H1 (cell line): ENCODE measurements around the gene KRTAP17-1. TPM values are rescaled to one million over a fixed set of nuclear protein-coding genes. Genes with fewer than 3 reads are reported as not detected.

Experiments
- BCL11A ChIP-seq, 2 experiments: IDR thresholded peaks; one replicate each; pipeline ENCODE4 v1.6.1; 2011; ENCODE audit warnings: low read depth in 2 of 2, low read length in 2 of 2, mild to moderate bottlenecking in 2 of 2
- GABPA ChIP-seq: IDR thresholded peaks from 2 replicates; pipeline ENCODE4 v1.6.1; 2011; ENCODE audit warnings: mild to moderate bottlenecking, low read length, moderate library complexity, borderline replicate concordance; ENCODE audit not compliant: insufficient read depth
- JUN ChIP-seq: IDR thresholded peaks from 2 replicates; pipeline ENCODE4 v1.6.1; 2011; ENCODE audit warnings: low read depth, mild to moderate bottlenecking, improper control_type of control experiment, low read length
- MAFK ChIP-seq: IDR thresholded peaks from 2 replicates; pipeline ENCODE4 v1.6.1; 2012; ENCODE audit warnings: low read depth, mild to moderate bottlenecking, improper control_type of control experiment, low read length
- POLR2A ChIP-seq, 2 experiments: IDR thresholded peaks; 1 replicate in 1 of 2; 2 replicates in 1 of 2; pipeline ENCODE4 v1.6.1; 2011; ENCODE audit warnings: low read depth in 2 of 2, low read length in 2 of 2, mild to moderate bottlenecking in 2 of 2; ENCODE audit errors: control extremely low read depth in 1 of 2
- RAD21 ChIP-seq, 2 experiments: IDR thresholded peaks in 1 of 2; conservative IDR thresholded peaks in 1 of 2; 2 replicates each; pipeline ENCODE4 v1.6.1; 2011; ENCODE audit warnings: low read depth in 2 of 2, low read length in 2 of 2, improper control_type of control experiment in 1 of 2, inconsistent platforms in 1 of 2, mild to moderate bottlenecking in 1 of 2, moderate library complexity in 1 of 2
- SAP30 ChIP-seq: fragments of 300-600 bp; sonication (generic); IDR thresholded peaks from 2 replicates; pipeline ENCODE4 v1.7.1; 2012; ENCODE audit warnings: low read length, moderate library complexity, mild to moderate bottlenecking, inconsistent platforms; ENCODE audit not compliant: insufficient read depth, insufficient replicate concordance
- TCF12 ChIP-seq: IDR thresholded peaks from 2 replicates; pipeline ENCODE4 v1.6.1; 2011; ENCODE audit warnings: low read depth, mild to moderate bottlenecking, low read length
- YY1 ChIP-seq: IDR thresholded peaks from 2 replicates; pipeline ENCODE4 v1.6.1; 2011; ENCODE audit warnings: low read depth, mild to moderate bottlenecking, low read length
- ZNF274 ChIP-seq: IDR thresholded peaks from 2 replicates; pipeline ENCODE4 v1.7.0; 2012; ENCODE audit warnings: low read length, borderline replicate concordance; ENCODE audit errors: extremely low read depth
- polyA plus RNA-seq, 7 experiments: library from polyadenylated mRNA; depleted of rRNA in 3 of 7; stranded (reverse) in 5 of 7; unstranded in 2 of 7; fragments of >200 nt in 5 of 7; fragments of 200-250 nt in 2 of 7; gene quantifications; 1 replicate in 5 of 7; 2 replicates in 1 of 7; 4 replicates in 1 of 7; pipeline versions ENCODE4 v1.2.1 to v1.2.3, GENCODE V29; 2011 to 2013; ENCODE audit warnings: missing spikeins in 2 of 7, mixed read lengths in 2 of 7
- total RNA-seq: library from RNA; stranded (reverse); fragmentation: NEBNext Ultra II Directional; extraction: Animal tissue kit (Norgen Biotek cat#: 25700); gene quantifications from 2 replicates; pipeline ENCODE4 v1.2.1, GENCODE V29; 2021
- TF ChIP-seq, protein P1 (sequence below): fragments of 300-600 bp; sonication (generic); IDR thresholded peaks from 2 replicates; pipeline ENCODE4 v1.7.1; 2012; ENCODE audit warnings: low read length, moderate library complexity, mild to moderate bottlenecking, inconsistent platforms; ENCODE audit not compliant: insufficient replicate concordance

KRTAP17-1 gene
- total and polyA plus RNA-seq, 2 of the 8 experiments (the other 6 are each of a cell fraction or from before 2014, with no cell fraction given), result not detected

DNA sequence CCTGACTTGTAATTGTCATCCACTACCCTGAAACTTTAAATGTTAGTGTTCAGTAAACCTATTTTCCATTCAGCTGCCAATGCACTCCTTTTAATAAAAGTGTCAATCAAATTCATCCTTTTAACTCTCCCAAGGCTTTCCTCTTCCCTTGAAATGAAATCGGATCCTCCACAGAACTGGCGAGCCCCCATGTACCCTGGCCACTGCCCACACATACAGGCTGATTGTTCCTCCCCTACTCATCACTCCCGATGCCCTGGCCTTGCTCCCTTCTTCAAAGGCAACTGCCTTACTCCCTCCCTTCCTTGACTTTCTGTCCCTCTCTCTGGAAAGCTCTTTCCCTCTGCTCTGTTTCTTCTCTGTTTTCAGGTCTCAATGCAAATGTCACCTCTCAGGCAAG lies 27.5 kb upstream of the KRTAP17-1 start (continued):
- TF ChIP-seq, protein P1, sequence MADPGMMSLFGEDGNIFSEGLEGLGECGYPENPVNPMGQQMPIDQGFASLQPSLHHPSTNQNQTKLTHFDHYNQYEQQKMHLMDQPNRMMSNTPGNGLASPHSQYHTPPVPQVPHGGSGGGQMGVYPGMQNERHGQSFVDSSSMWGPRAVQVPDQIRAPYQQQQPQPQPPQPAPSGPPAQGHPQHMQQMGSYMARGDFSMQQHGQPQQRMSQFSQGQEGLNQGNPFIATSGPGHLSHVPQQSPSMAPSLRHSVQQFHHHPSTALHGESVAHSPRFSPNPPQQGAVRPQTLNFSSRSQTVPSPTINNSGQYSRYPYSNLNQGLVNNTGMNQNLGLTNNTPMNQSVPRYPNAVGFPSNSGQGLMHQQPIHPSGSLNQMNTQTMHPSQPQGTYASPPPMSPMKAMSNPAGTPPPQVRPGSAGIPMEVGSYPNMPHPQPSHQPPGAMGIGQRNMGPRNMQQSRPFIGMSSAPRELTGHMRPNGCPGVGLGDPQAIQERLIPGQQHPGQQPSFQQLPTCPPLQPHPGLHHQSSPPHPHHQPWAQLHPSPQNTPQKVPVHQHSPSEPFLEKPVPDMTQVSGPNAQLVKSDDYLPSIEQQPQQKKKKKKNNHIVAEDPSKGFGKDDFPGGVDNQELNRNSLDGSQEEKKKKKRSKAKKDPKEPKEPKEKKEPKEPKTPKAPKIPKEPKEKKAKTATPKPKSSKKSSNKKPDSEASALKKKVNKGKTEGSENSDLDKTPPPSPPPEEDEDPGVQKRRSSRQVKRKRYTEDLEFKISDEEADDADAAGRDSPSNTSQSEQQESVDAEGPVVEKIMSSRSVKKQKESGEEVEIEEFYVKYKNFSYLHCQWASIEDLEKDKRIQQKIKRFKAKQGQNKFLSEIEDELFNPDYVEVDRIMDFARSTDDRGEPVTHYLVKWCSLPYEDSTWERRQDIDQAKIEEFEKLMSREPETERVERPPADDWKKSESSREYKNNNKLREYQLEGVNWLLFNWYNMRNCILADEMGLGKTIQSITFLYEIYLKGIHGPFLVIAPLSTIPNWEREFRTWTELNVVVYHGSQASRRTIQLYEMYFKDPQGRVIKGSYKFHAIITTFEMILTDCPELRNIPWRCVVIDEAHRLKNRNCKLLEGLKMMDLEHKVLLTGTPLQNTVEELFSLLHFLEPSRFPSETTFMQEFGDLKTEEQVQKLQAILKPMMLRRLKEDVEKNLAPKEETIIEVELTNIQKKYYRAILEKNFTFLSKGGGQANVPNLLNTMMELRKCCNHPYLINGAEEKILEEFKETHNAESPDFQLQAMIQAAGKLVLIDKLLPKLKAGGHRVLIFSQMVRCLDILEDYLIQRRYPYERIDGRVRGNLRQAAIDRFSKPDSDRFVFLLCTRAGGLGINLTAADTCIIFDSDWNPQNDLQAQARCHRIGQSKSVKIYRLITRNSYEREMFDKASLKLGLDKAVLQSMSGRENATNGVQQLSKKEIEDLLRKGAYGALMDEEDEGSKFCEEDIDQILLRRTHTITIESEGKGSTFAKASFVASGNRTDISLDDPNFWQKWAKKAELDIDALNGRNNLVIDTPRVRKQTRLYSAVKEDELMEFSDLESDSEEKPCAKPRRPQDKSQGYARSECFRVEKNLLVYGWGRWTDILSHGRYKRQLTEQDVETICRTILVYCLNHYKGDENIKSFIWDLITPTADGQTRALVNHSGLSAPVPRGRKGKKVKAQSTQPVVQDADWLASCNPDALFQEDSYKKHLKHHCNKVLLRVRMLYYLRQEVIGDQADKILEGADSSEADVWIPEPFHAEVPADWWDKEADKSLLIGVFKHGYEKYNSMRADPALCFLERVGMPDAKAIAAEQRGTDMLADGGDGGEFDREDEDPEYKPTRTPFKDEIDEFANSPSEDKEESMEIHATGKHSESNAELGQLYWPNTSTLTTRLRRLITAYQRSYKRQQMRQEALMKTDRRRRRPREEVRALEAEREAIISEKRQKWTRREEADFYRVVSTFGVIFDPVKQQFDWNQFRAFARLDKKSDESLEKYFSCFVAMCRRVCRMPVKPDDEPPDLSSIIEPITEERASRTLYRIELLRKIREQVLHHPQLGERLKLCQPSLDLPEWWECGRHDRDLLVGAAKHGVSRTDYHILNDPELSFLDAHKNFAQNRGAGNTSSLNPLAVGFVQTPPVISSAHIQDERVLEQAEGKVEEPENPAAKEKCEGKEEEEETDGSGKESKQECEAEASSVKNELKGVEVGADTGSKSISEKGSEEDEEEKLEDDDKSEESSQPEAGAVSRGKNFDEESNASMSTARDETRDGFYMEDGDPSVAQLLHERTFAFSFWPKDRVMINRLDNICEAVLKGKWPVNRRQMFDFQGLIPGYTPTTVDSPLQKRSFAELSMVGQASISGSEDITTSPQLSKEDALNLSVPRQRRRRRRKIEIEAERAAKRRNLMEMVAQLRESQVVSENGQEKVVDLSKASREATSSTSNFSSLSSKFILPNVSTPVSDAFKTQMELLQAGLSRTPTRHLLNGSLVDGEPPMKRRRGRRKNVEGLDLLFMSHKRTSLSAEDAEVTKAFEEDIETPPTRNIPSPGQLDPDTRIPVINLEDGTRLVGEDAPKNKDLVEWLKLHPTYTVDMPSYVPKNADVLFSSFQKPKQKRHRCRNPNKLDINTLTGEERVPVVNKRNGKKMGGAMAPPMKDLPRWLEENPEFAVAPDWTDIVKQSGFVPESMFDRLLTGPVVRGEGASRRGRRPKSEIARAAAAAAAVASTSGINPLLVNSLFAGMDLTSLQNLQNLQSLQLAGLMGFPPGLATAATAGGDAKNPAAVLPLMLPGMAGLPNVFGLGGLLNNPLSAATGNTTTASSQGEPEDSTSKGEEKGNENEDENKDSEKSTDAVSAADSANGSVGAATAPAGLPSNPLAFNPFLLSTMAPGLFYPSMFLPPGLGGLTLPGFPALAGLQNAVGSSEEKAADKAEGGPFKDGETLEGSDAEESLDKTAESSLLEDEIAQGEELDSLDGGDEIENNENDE, result no peak
- TF ChIP-seq MAFK, result no peak
- no peak for TF ChIP-seq YY1
- TF ChIP-seq GABPA, result no peak
- no peak for TF ChIP-seq JUN
- TF ChIP-seq RAD21 (IDR thresholded peaks at IDR 0.05 in 1 of 2, conservative IDR thresholded peaks at IDR 0.05 in 1 of 2; ENCODE audit: low read depth in 2 of 2, low read length in 2 of 2), result no peak
- no peak for TF ChIP-seq BCL11A (IDR thresholded peaks at IDR 0.05; ENCODE audit: low read depth in 2 of 2, low read length in 2 of 2)
- no peak for TF ChIP-seq ZNF274
- TF ChIP-seq SAP30, result no peak
- TF ChIP-seq POLR2A (IDR thresholded peaks at IDR 0.05; ENCODE audit: control extremely low read depth in 1 of 2, low read depth in 2 of 2, low read length in 2 of 2), result no peak
- no peak for TF ChIP-seq TCF12
